Activated CD8-positive, alpha-beta memory T cell treated with anti-CD3 and anti-CD28 coated beads, Interleukin-2, amount 50 U/mL, for 24 hours (primary cell): ENCODE results near the gene TLL2.

ENCODE experiments used
- DNase-seq: peaks from one replicate; pipeline ENCODE4 v3.0.0-alpha.2; 2020; ENCODE audit errors: extremely low read depth

Gene TLL2

GRCh38 chr10:96358851-96359540 lies 154.7 kb downstream of the TLL2 start, which contains the start of gene OPALIN:
Gene OPALIN (minus strand): TSS chr10:96359002. CDS start chr10:96358896, 106 bp downstream.
- no peak for DNase-seq

- no peak for DNase-seq
Measured at GRCh38 chr10:96357038-96357620, 156.6 kb downstream of the TLL2 start.

- no peak for DNase-seq
Measured at GRCh38 chr10:96352582-96352981, 161.1 kb downstream of the TLL2 start.

GRCh38 chr10:96352027-96352426 lies 161.7 kb downstream of the TLL2 start:
- no peak for DNase-seq

GRCh38 chr10:96346295-96346694 lies 167.4 kb downstream of the TLL2 start:
- DNase-seq = no peak

GRCh38 chr10:96345222-96345621 lies 168.5 kb downstream of the TLL2 start:
- DNase-seq = no peak

- DNase-seq = no peak
Measured at GRCh38 chr10:96344178-96344577, 169.5 kb downstream of the TLL2 start.

- DNase-seq = no peak
Measured at GRCh38 chr10:96342402-96342801, 171.3 kb downstream of the TLL2 start.

- no peak for DNase-seq
Measured at GRCh38 chr10:96341219-96342182, 172.2 kb downstream of the TLL2 start.

GRCh38 chr10:96339956-96340904 lies 173.5 kb downstream of the TLL2 start:
- no peak for DNase-seq

GRCh38 chr10:96339383-96339782 lies 174.3 kb downstream of the TLL2 start:
- DNase-seq = no peak

- no peak for DNase-seq
Measured at GRCh38 chr10:96338279-96338925, 175.3 kb downstream of the TLL2 start.

- no peak for DNase-seq
Measured at GRCh38 chr10:96337106-96337505, 176.6 kb downstream of the TLL2 start.

- no peak for DNase-seq
Measured at GRCh38 chr10:96334616-96335526, 178.9 kb downstream of the TLL2 start.

GRCh38 chr10:96333101-96333500 lies 180.6 kb downstream of the TLL2 start:
- DNase-seq = no peak

- DNase-seq = no peak
Measured at GRCh38 chr10:96327462-96327861, 186.3 kb downstream of the TLL2 start.

- no peak for DNase-seq
Measured at GRCh38 chr10:96325719-96326373, 187.9 kb downstream of the TLL2 start.

GRCh38 chr10:96324447-96324846 lies 189.3 kb downstream of the TLL2 start:
- DNase-seq = no peak

- DNase-seq = no peak
Measured at GRCh38 chr10:96322275-96322674, 191.5 kb downstream of the TLL2 start.
